LNCAP (cell line): ENCODE results near the gene DGCR2.

ENCODE experiments used
- CTCF ChIP-seq: fragments of 450-650 bp; IDR thresholded peaks from 2 replicates; pipeline ENCODE4 v1.5.1; 2017; ENCODE audit warnings: mild to moderate bottlenecking

DGCR2 gene

GRCh38 chr22:19035474-19036228 is 86.6 kb downstream of the DGCR2 start:
- TF ChIP-seq CTCF: no peak

- no peak for TF ChIP-seq CTCF
Observed at GRCh38 chr22:19022755-19023154, 99.5 kb downstream of the DGCR2 start.

GRCh38 chr22:19019679-19020032 is 102.6 kb downstream of the DGCR2 start:
- TF ChIP-seq CTCF: no peak

GRCh38 chr22:19019029-19019678 is 103.1 kb downstream of the DGCR2 start:
- TF ChIP-seq CTCF: no peak

GRCh38 chr22:19018256-19018655 is 104.0 kb downstream of the DGCR2 start:
- no peak for TF ChIP-seq CTCF

GRCh38 chr22:19016081-19016766 is 106.0 kb downstream of the DGCR2 start:
- TF ChIP-seq CTCF: no peak

GRCh38 chr22:19014886-19015285 is 107.3 kb downstream of the DGCR2 start:
- no peak for TF ChIP-seq CTCF
